Gastrocnemius medialis (tissue), 4 donors: Measurements from ENCODE around the gene FARS2.

Source experiments
- POLR2A ChIP-seq, 2 donors: fragments of 450-650 bp; IDR thresholded peaks; one replicate each; pipeline ENCODE4 v1.6.1; 2017; ENCODE audit warnings: antibody characterized with exemption in 2 of 2, mild to moderate bottlenecking in 2 of 2, moderate library complexity in 2 of 2
- TF ChIP-seq, protein P1 (sequence below), 5 experiments: fragments of 450-650 bp in 3 of 5; fragments of 200-600 bp in 2 of 5; sonication (generic) in 2 of 5; IDR thresholded peaks in 4 of 5; conservative IDR thresholded peaks in 1 of 5; 1 replicate in 4 of 5; 2 replicates in 1 of 5; pipeline ENCODE4 v1.5.1; 2016 to 2019; ENCODE audit warnings: antibody characterized with exemption in 5 of 5, mild to moderate bottlenecking in 3 of 5, moderate library complexity in 3 of 5

DNA sequence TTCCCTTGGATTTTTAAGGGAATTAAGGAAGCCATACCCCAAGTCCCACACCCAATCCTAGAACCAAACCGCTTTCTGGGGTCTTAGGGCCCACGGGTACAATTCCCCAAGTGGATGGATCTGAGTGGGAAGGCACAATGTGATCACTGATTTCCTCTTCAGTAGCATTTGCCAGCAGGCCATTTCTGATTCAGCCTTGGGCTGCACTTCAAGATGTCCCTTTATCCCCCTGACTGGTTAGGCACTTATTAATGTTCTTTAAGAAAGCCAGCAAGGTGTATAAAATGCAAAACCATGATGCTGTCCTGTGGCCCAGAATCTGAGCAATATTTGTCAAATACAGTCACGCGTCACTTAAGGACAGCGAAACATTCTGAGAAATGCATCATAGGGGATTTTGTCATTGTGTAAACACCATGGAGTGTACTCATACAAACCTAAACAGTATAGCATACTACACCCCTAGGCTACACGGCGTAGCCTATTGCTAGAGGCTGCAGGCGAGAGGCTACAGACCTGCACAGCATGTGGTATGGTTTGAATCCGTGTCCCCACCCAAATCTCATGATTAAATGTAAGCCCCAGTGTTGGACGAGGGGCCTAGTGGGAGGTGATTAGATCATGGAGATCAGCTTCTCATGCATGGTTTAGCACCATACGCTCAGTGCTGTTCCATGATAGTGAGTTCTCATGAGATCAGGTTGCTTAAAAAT, 511.3 kb downstream of the FARS2 start:
- TF ChIP-seq, protein P1, sequence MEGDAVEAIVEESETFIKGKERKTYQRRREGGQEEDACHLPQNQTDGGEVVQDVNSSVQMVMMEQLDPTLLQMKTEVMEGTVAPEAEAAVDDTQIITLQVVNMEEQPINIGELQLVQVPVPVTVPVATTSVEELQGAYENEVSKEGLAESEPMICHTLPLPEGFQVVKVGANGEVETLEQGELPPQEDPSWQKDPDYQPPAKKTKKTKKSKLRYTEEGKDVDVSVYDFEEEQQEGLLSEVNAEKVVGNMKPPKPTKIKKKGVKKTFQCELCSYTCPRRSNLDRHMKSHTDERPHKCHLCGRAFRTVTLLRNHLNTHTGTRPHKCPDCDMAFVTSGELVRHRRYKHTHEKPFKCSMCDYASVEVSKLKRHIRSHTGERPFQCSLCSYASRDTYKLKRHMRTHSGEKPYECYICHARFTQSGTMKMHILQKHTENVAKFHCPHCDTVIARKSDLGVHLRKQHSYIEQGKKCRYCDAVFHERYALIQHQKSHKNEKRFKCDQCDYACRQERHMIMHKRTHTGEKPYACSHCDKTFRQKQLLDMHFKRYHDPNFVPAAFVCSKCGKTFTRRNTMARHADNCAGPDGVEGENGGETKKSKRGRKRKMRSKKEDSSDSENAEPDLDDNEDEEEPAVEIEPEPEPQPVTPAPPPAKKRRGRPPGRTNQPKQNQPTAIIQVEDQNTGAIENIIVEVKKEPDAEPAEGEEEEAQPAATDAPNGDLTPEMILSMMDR (IDR thresholded peaks at IDR 0.05 in 4 of 5, conservative IDR thresholded peaks at IDR 0.05 in 1 of 5) = no peak
- no peak for TF ChIP-seq POLR2A (IDR thresholded peaks at IDR 0.05)
